ENCODE results near the gene GIPC3.

Gene GIPC3

DNA sequence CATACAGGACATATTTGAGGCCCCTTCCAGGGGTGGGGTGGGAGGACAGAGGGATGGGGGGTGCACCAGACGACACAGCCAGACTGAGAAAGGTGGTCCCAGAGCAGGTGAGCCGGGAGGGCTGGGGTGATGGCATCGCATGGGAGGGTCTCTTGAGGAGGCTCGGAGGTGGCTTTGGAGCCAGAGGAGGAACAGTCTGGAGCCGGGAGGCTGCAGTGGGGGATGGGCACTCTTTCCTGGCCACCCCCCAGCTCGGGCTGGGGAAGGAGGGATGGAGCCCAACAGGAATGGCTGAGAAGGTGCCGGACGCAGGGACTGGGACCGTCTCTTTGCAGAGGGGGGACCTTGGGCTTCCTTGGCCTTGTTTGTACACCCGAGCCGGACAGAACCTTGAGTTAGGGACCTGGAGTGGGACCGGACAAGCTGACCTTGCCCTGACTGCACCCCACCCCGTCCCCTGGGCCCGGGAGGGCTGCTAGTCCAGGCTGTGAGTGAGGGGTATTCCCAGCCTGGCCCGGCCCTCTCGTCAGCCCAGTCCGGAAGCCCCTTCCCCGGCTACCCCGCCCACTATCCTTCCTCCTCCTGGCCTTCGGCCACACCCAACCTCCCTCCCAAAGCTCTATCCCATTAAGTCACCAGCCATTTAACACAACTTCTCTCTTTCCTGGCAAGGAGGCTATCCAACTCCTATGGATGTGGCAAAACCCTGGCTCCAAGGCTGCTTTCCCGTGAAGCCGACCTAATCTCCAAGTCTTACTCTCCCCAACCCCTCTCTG lies 22.2 kb downstream of the GIPC3 start:
- TF ChIP-seq, protein P1, sequence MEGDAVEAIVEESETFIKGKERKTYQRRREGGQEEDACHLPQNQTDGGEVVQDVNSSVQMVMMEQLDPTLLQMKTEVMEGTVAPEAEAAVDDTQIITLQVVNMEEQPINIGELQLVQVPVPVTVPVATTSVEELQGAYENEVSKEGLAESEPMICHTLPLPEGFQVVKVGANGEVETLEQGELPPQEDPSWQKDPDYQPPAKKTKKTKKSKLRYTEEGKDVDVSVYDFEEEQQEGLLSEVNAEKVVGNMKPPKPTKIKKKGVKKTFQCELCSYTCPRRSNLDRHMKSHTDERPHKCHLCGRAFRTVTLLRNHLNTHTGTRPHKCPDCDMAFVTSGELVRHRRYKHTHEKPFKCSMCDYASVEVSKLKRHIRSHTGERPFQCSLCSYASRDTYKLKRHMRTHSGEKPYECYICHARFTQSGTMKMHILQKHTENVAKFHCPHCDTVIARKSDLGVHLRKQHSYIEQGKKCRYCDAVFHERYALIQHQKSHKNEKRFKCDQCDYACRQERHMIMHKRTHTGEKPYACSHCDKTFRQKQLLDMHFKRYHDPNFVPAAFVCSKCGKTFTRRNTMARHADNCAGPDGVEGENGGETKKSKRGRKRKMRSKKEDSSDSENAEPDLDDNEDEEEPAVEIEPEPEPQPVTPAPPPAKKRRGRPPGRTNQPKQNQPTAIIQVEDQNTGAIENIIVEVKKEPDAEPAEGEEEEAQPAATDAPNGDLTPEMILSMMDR (IDR thresholded peaks at IDR 0.05; ENCODE audit: low read depth, low read length) = no peak
- peak overlapping the region; percentile 58 for H3K4me3 ChIP-seq (ENCODE audit: low read depth, low read length)

DNA sequence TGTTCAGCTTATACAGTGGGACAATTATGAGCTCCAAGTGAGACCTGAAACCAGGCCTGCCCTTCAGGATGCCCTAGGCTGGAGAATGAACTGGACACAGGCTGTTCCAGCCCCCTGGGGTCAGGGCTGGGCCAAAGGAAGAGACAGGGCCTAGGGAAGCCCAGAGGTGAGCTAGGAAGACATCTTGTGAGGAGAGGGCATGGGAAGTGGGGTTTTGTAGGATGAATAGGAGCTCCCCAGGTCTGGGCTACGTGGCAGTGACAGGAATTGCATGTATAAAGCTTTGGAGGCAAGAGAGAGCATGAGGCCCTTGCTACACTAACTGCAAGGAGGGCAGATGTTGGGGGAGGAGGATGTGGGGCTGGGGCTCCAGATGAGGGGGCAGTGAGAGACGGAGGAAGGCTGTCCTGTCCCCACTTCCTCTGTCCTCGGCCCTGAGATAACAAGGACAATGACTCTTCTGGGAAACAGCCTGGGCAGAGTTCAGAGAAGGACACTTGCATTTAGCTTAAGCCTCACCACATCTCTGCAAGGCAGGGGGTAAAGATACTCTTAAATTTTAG lies 22.9 kb downstream of the GIPC3 start:
- TF ChIP-seq, protein P1 (IDR thresholded peaks at IDR 0.05; ENCODE audit: low read depth, low read length) = no peak
- H3K4me3 ChIP-seq (ENCODE audit: low read depth, low read length) = no peak overlapping the region

DNA sequence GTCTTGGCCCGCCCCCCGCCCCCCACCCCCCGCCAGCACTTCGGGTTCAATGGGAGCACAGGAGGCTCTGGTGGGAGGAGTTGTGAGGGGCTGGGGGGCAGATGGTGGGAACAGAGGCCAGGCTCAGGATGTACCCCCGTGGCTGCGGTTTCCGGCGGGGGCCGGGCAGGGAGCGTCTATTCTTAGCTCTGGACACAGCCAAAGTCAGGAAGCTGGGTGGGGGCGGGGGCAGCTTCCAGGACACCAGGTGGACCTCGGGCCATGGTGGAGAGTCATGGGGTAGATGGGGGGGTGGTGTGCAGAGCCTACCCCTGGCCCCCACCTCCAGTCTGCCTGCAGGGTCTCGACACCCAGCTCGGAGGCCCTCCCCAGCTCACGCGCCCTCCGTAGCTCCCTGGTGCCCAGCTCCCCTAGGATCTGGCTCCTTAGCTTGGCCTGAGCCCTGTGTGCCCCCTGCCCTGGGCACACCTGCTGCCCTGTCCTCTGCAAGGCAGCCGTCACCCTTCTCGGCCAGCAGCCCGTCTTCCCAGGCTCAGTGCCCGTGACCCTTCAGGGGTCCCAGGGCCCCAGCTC lies 23.6 kb downstream of the GIPC3 start:
- TF ChIP-seq, protein P1 (IDR thresholded peaks at IDR 0.05; ENCODE audit: low read depth, low read length) = no peak
- no peak overlapping the region for H3K4me3 ChIP-seq (ENCODE audit: low read depth, low read length)

DNA sequence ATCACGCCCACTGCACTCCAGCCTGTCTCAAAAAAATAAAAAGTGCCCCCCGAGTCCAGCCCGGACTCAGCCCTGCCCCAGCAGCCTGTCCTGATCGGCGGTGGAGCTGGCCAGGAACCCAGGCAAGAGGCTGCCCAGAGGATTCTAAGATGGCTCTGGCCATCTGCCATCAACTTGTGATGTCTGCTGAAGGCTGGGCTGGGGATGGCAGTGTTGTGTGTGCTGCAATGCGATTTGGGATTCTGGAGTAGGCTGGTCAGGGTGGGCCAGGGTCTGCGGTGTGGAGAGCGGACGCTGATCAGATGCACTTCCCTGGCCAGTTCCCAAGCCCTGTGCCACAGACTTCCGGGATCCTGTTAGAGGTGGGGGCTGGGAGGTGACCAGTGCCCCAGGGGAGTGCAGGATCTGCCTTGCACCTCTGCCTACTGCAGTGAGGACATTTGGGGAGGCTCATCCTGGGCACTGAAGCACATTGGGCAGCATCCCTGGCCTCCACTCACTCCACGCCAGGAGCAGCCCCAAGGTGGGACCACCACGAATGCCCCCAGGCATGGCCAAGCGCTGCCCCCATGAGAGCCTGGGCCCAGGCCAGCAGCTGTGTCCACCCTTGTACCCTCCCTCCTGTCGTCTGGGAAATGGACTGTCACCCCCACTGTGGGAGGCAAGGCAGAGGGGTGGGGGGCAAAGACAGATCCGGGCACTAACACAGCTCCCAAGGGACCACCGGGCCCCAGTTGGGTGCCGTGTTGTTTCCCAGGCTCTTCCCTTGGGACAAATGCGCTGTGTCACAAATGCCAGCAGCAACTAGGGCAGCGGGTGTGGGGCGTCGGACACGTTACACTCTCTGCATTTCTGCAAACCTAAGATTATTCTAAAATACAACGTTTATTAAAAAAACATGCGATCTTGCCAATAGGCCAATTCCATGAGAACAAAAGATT lies 24.8 kb downstream of the GIPC3 start:
- no peak overlapping the region for H3K4me3 ChIP-seq (ENCODE audit: low read depth, low read length)
- TF ChIP-seq, protein P1 (IDR thresholded peaks at IDR 0.05; ENCODE audit: low read depth, low read length) = no peak

DNA sequence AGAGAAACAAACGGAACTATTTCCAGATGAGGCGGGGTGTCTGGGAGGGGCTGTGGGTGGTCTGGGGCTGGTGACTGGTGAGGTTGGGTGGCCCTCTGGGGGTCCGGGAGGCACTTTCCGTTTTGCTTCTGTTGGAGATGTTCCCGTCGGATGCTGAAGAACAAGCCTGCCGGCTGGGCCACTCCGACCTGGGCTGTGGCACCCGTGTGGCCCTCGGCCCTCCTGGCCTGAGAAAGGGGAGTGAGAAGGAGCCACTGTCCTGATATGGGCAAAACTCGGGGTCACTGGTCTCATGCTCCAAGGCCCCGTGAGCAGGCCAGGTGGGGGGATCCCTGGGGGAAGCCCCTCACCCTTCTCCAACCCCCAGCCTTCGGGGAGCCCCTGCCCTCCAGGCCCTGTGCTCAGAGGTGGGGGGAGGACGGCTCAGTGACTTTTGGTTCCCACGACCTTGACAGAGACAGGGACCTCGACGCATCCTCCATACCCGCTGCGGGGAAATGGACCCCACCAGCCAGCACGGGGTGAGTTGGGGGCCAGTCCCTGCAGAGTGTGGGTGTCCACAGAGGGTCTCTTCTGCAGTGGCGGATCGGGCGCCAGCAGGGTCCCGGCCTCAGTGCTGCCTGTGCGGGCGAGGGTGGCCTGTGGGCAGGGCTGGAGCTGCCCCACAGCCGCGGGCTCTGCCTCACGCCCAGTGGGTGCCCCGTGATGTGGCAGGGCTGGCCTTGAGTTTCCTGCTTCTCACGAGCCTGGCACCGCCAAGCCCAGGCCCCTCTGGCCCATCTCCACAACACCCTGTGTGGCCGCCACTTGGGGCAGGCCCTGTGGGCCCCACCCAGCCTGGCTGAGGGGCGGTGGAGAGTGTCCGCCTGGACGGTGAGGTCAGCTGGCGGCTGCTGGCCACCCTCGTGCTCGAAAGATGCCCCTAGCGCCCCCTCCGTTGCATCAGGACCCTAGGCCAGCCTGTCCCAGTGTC lies 25.8 kb downstream of the GIPC3 start:
- TF ChIP-seq, protein P1 (IDR thresholded peaks at IDR 0.05; ENCODE audit: low read depth, low read length) = no peak
- H3K4me3 ChIP-seq (ENCODE audit: low read depth, low read length) = no peak overlapping the region

DNA sequence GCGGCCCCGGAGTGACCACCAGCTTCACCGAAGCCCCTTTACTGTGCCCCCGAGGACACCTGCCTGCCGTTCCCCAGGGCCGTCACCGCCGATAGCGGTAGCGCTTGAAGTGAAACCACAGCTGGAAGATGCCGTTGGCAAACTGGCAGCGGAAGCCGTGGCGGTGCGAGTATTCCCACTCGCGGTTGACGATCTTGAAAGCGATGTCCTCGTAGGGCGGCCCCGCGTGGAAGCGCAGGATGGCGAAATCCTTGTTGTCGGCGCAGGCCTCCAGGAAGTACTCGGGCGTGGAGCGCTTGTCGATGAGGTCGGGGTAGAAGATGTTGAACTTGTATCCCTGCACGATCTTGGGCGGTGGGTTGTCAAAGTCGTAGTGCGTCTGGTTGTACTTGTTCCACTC lies 26.6 kb downstream of the GIPC3 start:
- no peak overlapping the region for H3K4me3 ChIP-seq (ENCODE audit: low read depth, low read length)
- TF ChIP-seq, protein P1 (IDR thresholded peaks at IDR 0.05; ENCODE audit: low read depth, low read length) = no peak

Data from WI38 (cell line).